H1 (cell line): ENCODE results near the gene LRBA. TPM values are rescaled to one million over a fixed set of nuclear protein-coding genes. Genes with fewer than 3 reads are reported as not detected.

Experiments used
- CTCF ChIA-PET: fragments of 300-600 bp; sonication (Branson Sonifier 250); formaldehyde crosslinking; loops from one replicate; lab custom pipeline; 2021; ENCODE audit not compliant: partially characterized antibody; lab: Charles Lee
- POLR2A ChIA-PET: fragments of 300-600 bp; sonication (Branson Sonifier 250); formaldehyde crosslinking; loops from one replicate; lab custom pipeline; 2021; ENCODE audit warnings: inconsistent platforms; ENCODE audit not compliant: partially characterized antibody; lab: Charles Lee
- DNase-seq, 2 experiments: peaks; one replicate each; pipeline versions ENCODE4 v3.0.0 to v3.0.0-alpha.2; 2010 to 2022; ENCODE audit warnings: low spot score in 2 of 2, low read depth in 1 of 2, mixed read lengths in 1 of 2
- FAIRE-seq: peaks from 2 replicates; lab custom pipeline; 2011; peaks lifted over from hg19 to GRCh38; lab: Jason Lieb, UNC
- H2AFZ ChIP-seq: 2 replicates; pipeline ENCODE4 v1.8.1; 2012; ENCODE audit warnings: low read length, inconsistent platforms
- H2AK5ac ChIP-seq: 2 replicates; pipeline ENCODE4 v1.6.1; 2013; ENCODE audit warnings: low read depth, low read length
- H2BK120ac ChIP-seq: replicated peaks from 2 replicates; pipeline ENCODE3; 2013; ENCODE audit warnings: low read depth, low read length, inconsistent platforms
- H2BK12ac ChIP-seq: 2 replicates; pipeline ENCODE4 v1.6.1; 2013; ENCODE audit warnings: low read depth, low read length
- H2BK15ac ChIP-seq: 2 replicates; pipeline ENCODE4 v1.6.1; 2013; ENCODE audit warnings: low read length
- H2BK20ac ChIP-seq: 2 replicates; pipeline ENCODE4 v1.6.1; 2013; ENCODE audit warnings: low read length
- H2BK5ac ChIP-seq: 2 replicates; pipeline ENCODE4 v1.6.1; 2013; ENCODE audit warnings: low read depth, low read length
- H3K14ac ChIP-seq: 2 replicates; pipeline ENCODE4 v1.6.1; 2013; ENCODE audit warnings: inconsistent platforms; ENCODE audit not compliant: insufficient read length
- H3K18ac ChIP-seq: 2 replicates; pipeline ENCODE4 v1.6.1; 2013; ENCODE audit warnings: low read length; ENCODE audit errors: extremely low read depth
- H3K23ac ChIP-seq: 2 replicates; pipeline ENCODE4 v1.6.1; 2013; ENCODE audit warnings: inconsistent platforms; ENCODE audit not compliant: insufficient read length
- H3K23me2 ChIP-seq: 2 replicates; pipeline ENCODE4 v1.6.1; 2013; ENCODE audit warnings: low read depth, low read length
- H3K27ac ChIP-seq: 2 replicates; pipeline ENCODE4 v1.6.1; 2011; ENCODE audit warnings: low read depth, low read length, inconsistent platforms
- H3K27me3 ChIP-seq, 4 experiments: replicated peaks in 1 of 4; 1 replicate in 1 of 4; 2 replicates in 3 of 4; pipeline versions ENCODE4 v1.6.1 to v1.8.1; 2011 to 2013; ENCODE audit warnings: low read length in 3 of 4, mild to moderate bottlenecking in 3 of 4, inconsistent platforms in 2 of 4, mixed read lengths in 2 of 4, moderate library complexity in 1 of 4; ENCODE audit not compliant: control insufficient read depth in 3 of 4, insufficient read depth in 3 of 4; ENCODE audit errors: extremely low read depth in 1 of 4
- H3K36me3 ChIP-seq, 4 experiments: 2 replicates each; pipeline versions ENCODE4 v1.6.1 to v1.8.1; 2011 to 2013; ENCODE audit warnings: mild to moderate bottlenecking in 4 of 4, low read length in 3 of 4, moderate library complexity in 2 of 4, control low read depth in 1 of 4, inconsistent platforms in 1 of 4; ENCODE audit not compliant: insufficient read depth in 4 of 4, control insufficient read depth in 2 of 4
- H3K4ac ChIP-seq: replicated peaks from 2 replicates; pipeline ENCODE3; 2013; ENCODE audit warnings: low read length, low read depth, mixed read lengths, inconsistent platforms; ENCODE audit not compliant: insufficient read length
- H3K4me1 ChIP-seq, 4 experiments: replicated peaks in 1 of 4; 1 replicate in 1 of 4; 2 replicates in 3 of 4; pipeline versions ENCODE4 v1.6.1 to v1.8.1; 2011 to 2013; ENCODE audit warnings: low read length in 3 of 4, inconsistent platforms in 2 of 4, mixed read lengths in 1 of 4; ENCODE audit not compliant: insufficient read depth in 4 of 4, control insufficient read depth in 3 of 4
- H3K4me2 ChIP-seq, 2 experiments: 2 replicates each; pipeline versions ENCODE4 v1.6.1 to v1.8.1; 2011 to 2013; ENCODE audit warnings: low read depth in 2 of 2, low read length in 2 of 2, control low read depth in 1 of 2, inconsistent platforms in 1 of 2, mild to moderate bottlenecking in 1 of 2; ENCODE audit not compliant: insufficient read depth in 1 of 2
- H3K4me3 ChIP-seq, 4 experiments: fragments of 200-600, 300-600 bp in 1 of 4; sonication (generic), shearing (Covaris generic), sonication (Bioruptor Twin) in 1 of 4; 2 replicates each; pipeline versions ENCODE4 v1.5.1 to v1.8.1; 2011 to 2016; ENCODE audit warnings: low read length in 4 of 4, low read depth in 3 of 4, control low read depth in 2 of 4, inconsistent platforms in 2 of 4, mild to moderate bottlenecking in 2 of 4, mixed read lengths in 1 of 4, moderate library complexity in 1 of 4; ENCODE audit not compliant: insufficient read depth in 2 of 4; ENCODE audit errors: extremely low read depth in 1 of 4
- H3K56ac ChIP-seq: replicated peaks from 2 replicates; pipeline ENCODE3; 2013; ENCODE audit warnings: low read depth, mild to moderate bottlenecking, mixed read lengths, low read length, inconsistent platforms; ENCODE audit not compliant: insufficient read length
- H3K79me1 ChIP-seq: 2 replicates; pipeline ENCODE4 v1.6.1; 2013; ENCODE audit warnings: low read depth, low read length, control low read depth
- H3K79me2 ChIP-seq, 2 experiments: 2 replicates each; pipeline versions ENCODE4 v1.6.1 to v1.8.1; 2012 to 2013; ENCODE audit warnings: low read length in 2 of 2, mild to moderate bottlenecking in 2 of 2, inconsistent platforms in 1 of 2; ENCODE audit not compliant: insufficient read depth in 2 of 2, control insufficient read depth in 1 of 2
- H3K9ac ChIP-seq, 4 experiments: replicated peaks in 1 of 4; 1 replicate in 1 of 4; 2 replicates in 3 of 4; pipeline versions ENCODE4 v1.6.1 to v1.8.1; 2011 to 2013; ENCODE audit warnings: low read depth in 3 of 4, low read length in 3 of 4, control low read depth in 2 of 4, mild to moderate bottlenecking in 2 of 4, moderate library complexity in 2 of 4, inconsistent platforms in 1 of 4; ENCODE audit errors: extremely low read depth in 1 of 4
- H3K9me3 ChIP-seq, 2 experiments: 2 replicates each; pipeline versions ENCODE4 v1.6.1 to v1.8.1; 2012 to 2013; ENCODE audit warnings: mild to moderate bottlenecking in 2 of 2, moderate library complexity in 2 of 2, control low read depth in 1 of 2, inconsistent platforms in 1 of 2, low read depth in 1 of 2, low read length in 1 of 2, mixed read lengths in 1 of 2; ENCODE audit not compliant: insufficient read depth in 2 of 2
- H4K20me1 ChIP-seq, 2 experiments: replicated peaks in 1 of 2; 2 replicates each; pipeline versions ENCODE3 to v1.8.1; 2011 to 2013; ENCODE audit warnings: inconsistent platforms in 2 of 2, low read length in 2 of 2, mild to moderate bottlenecking in 1 of 2; ENCODE audit not compliant: insufficient read depth in 2 of 2, control insufficient read depth in 1 of 2
- H4K5ac ChIP-seq: 2 replicates; pipeline ENCODE4 v1.6.1; 2013; ENCODE audit warnings: low read length, low read depth, mixed read lengths, inconsistent platforms; ENCODE audit not compliant: insufficient read length
- H4K8ac ChIP-seq: 2 replicates; pipeline ENCODE4 v1.8.0; 2013; ENCODE audit warnings: mild to moderate bottlenecking, moderate library complexity, low read length, inconsistent platforms; ENCODE audit not compliant: insufficient read depth; ENCODE audit errors: extremely low read depth
- H4K91ac ChIP-seq: replicated peaks from 2 replicates; pipeline ENCODE3; 2013; ENCODE audit warnings: low read length, mixed read lengths, inconsistent platforms; ENCODE audit not compliant: insufficient read length
- ASH2L ChIP-seq: fragments of 200-600, 300-600 bp; sonication (generic); IDR thresholded peaks from one replicate; pipeline ENCODE4 v1.7.1; 2017; ENCODE audit warnings: low read length
- BACH1 ChIP-seq: IDR thresholded peaks from 2 replicates; pipeline ENCODE4 v1.6.1; 2012; ENCODE audit warnings: low read length, improper control_type of control experiment
- CREB1 ChIP-seq: IDR thresholded peaks from 2 replicates; pipeline ENCODE4 v1.6.1; 2012; ENCODE audit warnings: inconsistent platforms
- EGR1 ChIP-seq: IDR thresholded peaks from 2 replicates; pipeline ENCODE4 v1.6.1; 2011; ENCODE audit warnings: low read depth, low read length, borderline replicate concordance
- JUN ChIP-seq: IDR thresholded peaks from 2 replicates; pipeline ENCODE4 v1.6.1; 2011; ENCODE audit warnings: low read depth, mild to moderate bottlenecking, improper control_type of control experiment, low read length
- JUND ChIP-seq: IDR thresholded peaks from 2 replicates; pipeline ENCODE4 v1.6.1; 2011; ENCODE audit warnings: mild to moderate bottlenecking, improper control_type of control experiment, low read length
- KDM1A ChIP-seq: fragments of 200-600, 300-600 bp; sonication (generic); IDR thresholded peaks from 2 replicates; pipeline ENCODE4 v1.7.1; 2016; ENCODE audit warnings: mild to moderate bottlenecking, low read length, borderline replicate concordance
- KDM4A ChIP-seq: IDR thresholded peaks from one replicate; pipeline ENCODE4 v1.7.1; 2012; ENCODE audit warnings: low read depth, mild to moderate bottlenecking, moderate library complexity, low read length, inconsistent platforms; ENCODE audit not compliant: severe bottlenecking
- RBBP5 ChIP-seq: IDR thresholded peaks from 2 replicates; pipeline ENCODE4 v1.7.1; 2012; ENCODE audit warnings: low read depth, mild to moderate bottlenecking, inconsistent platforms, low read length, moderate library complexity, borderline replicate concordance
- RNF2 ChIP-seq: fragments of 200-900, 300-1000 bp; sonication (generic); IDR thresholded peaks from 2 replicates; pipeline ENCODE4 v1.7.1; 2016; ENCODE audit warnings: borderline replicate concordance, low read depth, mild to moderate bottlenecking, antibody characterized with exemption, low read length; ENCODE audit not compliant: poor library complexity, severe bottlenecking; ENCODE audit errors: missing control alignments
- SP1 ChIP-seq: IDR thresholded peaks from 2 replicates; pipeline ENCODE4 v1.6.1; 2011; ENCODE audit warnings: low read depth, low read length
- TCF12 ChIP-seq: IDR thresholded peaks from 2 replicates; pipeline ENCODE4 v1.6.1; 2011; ENCODE audit warnings: low read depth, mild to moderate bottlenecking, low read length
- TEAD4 ChIP-seq: IDR thresholded peaks from 2 replicates; pipeline ENCODE4 v1.6.1; 2012; ENCODE audit warnings: low read depth, low read length, inconsistent platforms, mixed read lengths
- YY1 ChIP-seq: IDR thresholded peaks from 2 replicates; pipeline ENCODE4 v1.6.1; 2011; ENCODE audit warnings: low read depth, mild to moderate bottlenecking, low read length
- WGBS, 2 experiments: shearing (Covaris generic) in 1 of 2; methylation state at CpG; one replicate each; pipeline versions ENCODE4 v1.1.6 to v1.1.7; 2013 to 2015; ENCODE audit warnings: low lambda C conversion rate in 2 of 2, mixed read lengths in 2 of 2, inconsistent platforms in 1 of 2, low coverage in 1 of 2, missing lambda C conversion rate in 1 of 2; ENCODE audit not compliant: insufficient replicate concordance in 2 of 2, insufficient coverage in 1 of 2, insufficient read length in 1 of 2; ENCODE audit errors: extremely low coverage in 1 of 2, missing lambda C conversion rate in 1 of 2; 5-methylcytosine and 5-hydroxymethylcytosine counted together
- polyA plus RNA-seq, 7 experiments: library from polyadenylated mRNA; depleted of rRNA in 3 of 7; stranded (reverse) in 5 of 7; unstranded in 2 of 7; fragments of >200 nt in 5 of 7; fragments of 200-250 nt in 2 of 7; gene quantifications; 1 replicate in 5 of 7; 2 replicates in 1 of 7; 4 replicates in 1 of 7; pipeline versions ENCODE4 v1.2.1 to v1.2.3, GENCODE V29; 2011 to 2013; ENCODE audit warnings: missing spikeins in 2 of 7, mixed read lengths in 2 of 7
- total RNA-seq: library from RNA; stranded (reverse); fragmentation: NEBNext Ultra II Directional; extraction: Animal tissue kit (Norgen Biotek cat#: 25700); gene quantifications from 2 replicates; pipeline ENCODE4 v1.2.1, GENCODE V29; 2021

Gene LRBA
- total and polyA plus RNA-seq, 2 of the 8 experiments (the other 6 are each of a cell fraction or from before 2014, with no cell fraction given), result 54.6 to 83.2 TPM

DNA sequence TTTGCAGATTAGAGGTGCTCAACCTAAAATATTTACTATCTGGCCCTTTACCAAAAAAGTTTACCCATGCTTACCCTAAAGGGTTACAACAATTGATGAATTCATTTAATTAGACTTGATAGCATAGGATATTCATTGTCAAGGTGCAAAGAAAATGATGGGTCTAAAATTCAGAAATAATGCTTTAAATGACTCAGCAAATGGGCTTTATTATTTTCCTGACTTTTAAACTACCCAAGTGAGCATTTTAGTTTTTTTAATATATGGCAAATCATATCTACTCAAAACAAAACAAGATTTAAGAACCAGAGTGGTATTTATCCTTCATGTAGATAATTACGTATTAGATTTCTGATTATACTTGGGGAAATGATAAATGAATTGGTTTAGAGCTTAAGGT, 701.1 kb downstream of the LRBA start:
- 85% methylated on average over 1 of the region's 1 CpG; no CpG with 5 or more reads in 1 of the 2 experiments for WGBS, 2 experiments
- H3K56ac ChIP-seq, result no peak overlapping the region
- no peak overlapping the region for H2BK5ac ChIP-seq
- H2BK120ac ChIP-seq, result no peak overlapping the region
- H3K4me3 ChIP-seq, result no peak overlapping the region
- no peak overlapping the region for H4K91ac ChIP-seq
- peaks cover 0 to 2% of the 10 kb centered on the region in 2 experiments for H4K20me1 ChIP-seq
- no peak overlapping the region for H3K23ac ChIP-seq
- POLR2A ChIA-PET, result no interaction called here
- FAIRE-seq (no peak), DNase-seq (no peak)
- CTCF ChIA-PET, result no interaction called here
- no peak overlapping the region for H3K27ac ChIP-seq
- H3K18ac ChIP-seq, result no peak overlapping the region
- H3K27me3 ChIP-seq, result no peaks in the 10 kb centered on the region
- no peak overlapping the region for H2BK20ac ChIP-seq
- no peak overlapping the region for H2AK5ac ChIP-seq
- H3K4me1 ChIP-seq, result peaks cover 2 to 8% (median 5%) of the 10 kb centered on the region in 4 experiments; a peak in 5 of 7 replicates
- no peak overlapping the region for H2BK15ac ChIP-seq
- H4K5ac ChIP-seq, result no peak overlapping the region
- H2BK12ac ChIP-seq, result no peak overlapping the region
- H3K79me1 ChIP-seq, result no peaks in the 10 kb centered on the region
- no peak overlapping the region for H3K4ac ChIP-seq
- H2AFZ ChIP-seq, result no peak overlapping the region
- no peak overlapping the region for H3K4me2 ChIP-seq
- no peaks in the 10 kb centered on the region for H3K23me2 ChIP-seq
- no peak overlapping the region for H3K14ac ChIP-seq
- H4K8ac ChIP-seq, result no peak overlapping the region
- no peak overlapping the region for H3K9ac ChIP-seq
- H3K79me2 ChIP-seq, result no peaks in the 10 kb centered on the region
- no peaks in the 10 kb centered on the region for H3K36me3 ChIP-seq
- H3K9me3 ChIP-seq, result no peaks in the 10 kb centered on the region
- TF ChIP-seq KDM4A (no peak), KDM1A (no peak), TEAD4 (no peak), TCF12 (no peak), RNF2 (no peak), RBBP5 (no peak), JUND (no peak), CREB1 (no peak), JUN (no peak), BACH1 (no peak), EGR1 (no peak), ASH2L (no peak), SP1 (no peak), YY1 (no peak)
